Activated CD4-positive, alpha-beta T cell treated with anti-CD3 and anti-CD28 coated beads for 48 hours (primary cell): ENCODE data around the gene MPV17L2.
"Not testable (repeated sequence)": the region's sequence is repeated elsewhere in the genome, so short reads cannot be mapped to it uniquely, and the experiment has no call there.

ENCODE experiments used
- DNase-seq: peaks from one replicate; pipeline ENCODE4 v3.0.0-alpha.2; 2020

MPV17L2 gene

GRCh38 chr19:18193388-18194180 is 566 bp downstream of the MPV17L2 start:
- DNase-seq: peak; percentile 28

- no peak for DNase-seq
Measured at GRCh38 chr19:18194181-18194530, 1.1 kb downstream of the MPV17L2 start.

GRCh38 chr19:18194554-18195238 is 1.7 kb downstream of the MPV17L2 start:
- peak; percentile 32 for DNase-seq

- DNase-seq: no peak
Measured at GRCh38 chr19:18196511-18196845, 3.5 kb downstream of the MPV17L2 start.

- DNase-seq: no peak
Measured at GRCh38 chr19:18197306-18197705, 4.3 kb downstream of the MPV17L2 start.

GRCh38 chr19:18197941-18198340 is 4.9 kb downstream of the MPV17L2 start:
- DNase-seq: no peak

GRCh38 chr19:18198374-18198773 is 5.4 kb downstream of the MPV17L2 start:
- no peak for DNase-seq

- DNase-seq: no peak
Measured at GRCh38 chr19:18202397-18202777, 9.4 kb downstream of the MPV17L2 start.

GRCh38 chr19:18202778-18203407 is 9.9 kb downstream of the MPV17L2 start:
- peak; percentile 51 for DNase-seq

- peak; percentile 58 for DNase-seq
Measured at GRCh38 chr19:18203408-18203862, 10.4 kb downstream of the MPV17L2 start.

- peak; percentile 100 for DNase-seq
Measured at GRCh38 chr19:18203863-18204393, 10.9 kb downstream of the MPV17L2 start, which contains the start of gene RAB3A. RAB3A (minus strand) TSS chr19:18204042; CDS start chr19:18202740, 1,302 bp downstream.

- DNase-seq: peak; percentile 23
Measured at GRCh38 chr19:18204394-18205199, 11.6 kb downstream of the MPV17L2 start.

GRCh38 chr19:18205200-18205892 is 12.3 kb downstream of the MPV17L2 start:
- DNase-seq: peak; percentile 72

- no peak for DNase-seq
Measured at GRCh38 chr19:18206018-18206417, 13.0 kb downstream of the MPV17L2 start.

GRCh38 chr19:18208098-18208951 is 15.3 kb downstream of the MPV17L2 start:
- DNase-seq: peak; percentile 72

GRCh38 chr19:18209912-18210311 is 16.9 kb downstream of the MPV17L2 start:
- DNase-seq: not testable (repeated sequence)

- no peak for DNase-seq
Measured at GRCh38 chr19:18211683-18212082, 18.7 kb downstream of the MPV17L2 start.

GRCh38 chr19:18214779-18215433 is 21.9 kb downstream of the MPV17L2 start:
- DNase-seq: peak; percentile 33

- no peak for DNase-seq
Measured at GRCh38 chr19:18216789-18217188, 23.8 kb downstream of the MPV17L2 start.

GRCh38 chr19:18218159-18218558 is 25.1 kb downstream of the MPV17L2 start:
- no peak for DNase-seq
